Bronchial epithelial cell (primary cell): Measurements from ENCODE around the gene IRF2. TPM values are rescaled to one million over a fixed set of nuclear protein-coding genes. Genes with fewer than 3 reads are reported as not detected.

Experiments used
- DNase-seq: peaks from one replicate; pipeline ENCODE4 v3.0.0-alpha.2; 2010; ENCODE audit warnings: low read depth
- FAIRE-seq: peaks from 2 replicates; lab custom pipeline; 2011; peaks lifted over from hg19 to GRCh38; lab: Jason Lieb, UNC
- H3K27me3 ChIP-seq: 2 replicates; pipeline ENCODE4 v1.5.1; 2011; ENCODE audit warnings: low read length; ENCODE audit not compliant: control insufficient read depth, insufficient read depth
- H3K36me3 ChIP-seq: 2 replicates; pipeline ENCODE4 v1.5.1; 2011; ENCODE audit warnings: low read length; ENCODE audit not compliant: control insufficient read depth, insufficient read depth
- H3K4me3 ChIP-seq: 2 replicates; pipeline ENCODE4 v1.5.1; 2011; ENCODE audit warnings: mild to moderate bottlenecking, low read depth, low read length, control low read depth
- total RNA-seq: library from RNA; depleted of rRNA; stranded (reverse); fragments of >200 nt; gene quantifications from 2 replicates; pipeline ENCODE4 v1.2.1, GENCODE V29; 2014
- TF ChIP-seq, protein P1 (sequence below): IDR thresholded peaks from 2 replicates; pipeline ENCODE4 v1.5.1; 2011; ENCODE audit warnings: mild to moderate bottlenecking, moderate library complexity, low read length, control low read depth, inconsistent platforms; ENCODE audit not compliant: insufficient read depth, severe bottlenecking

The IRF2 gene
- total RNA-seq, 1 donor from 2014 or later: 16.1 TPM

DNA sequence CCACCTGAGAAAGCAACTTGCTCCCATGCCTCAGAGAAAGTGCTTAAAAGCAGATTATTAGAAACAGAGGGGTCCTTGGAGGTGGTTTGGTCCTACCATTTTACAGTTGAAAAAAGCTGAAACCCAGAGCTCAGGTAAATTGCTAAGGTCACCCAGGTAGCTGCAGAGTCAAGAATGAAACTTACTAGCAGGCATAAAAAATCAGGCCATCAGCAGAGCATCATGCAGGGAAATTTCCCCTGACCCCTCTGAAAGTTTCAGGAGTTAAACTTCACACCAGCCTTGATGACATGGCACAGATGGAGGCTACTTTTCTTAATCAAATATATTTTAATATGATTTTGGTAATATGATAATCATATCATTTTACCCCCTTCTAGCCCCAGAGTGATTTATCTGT, 70.3 kb downstream of the IRF2 start:
- Histone ChIP-seq H3K4me3 (no peak overlapping the region), H3K27me3 (no peaks in the 10 kb centered on the region), H3K36me3 (peaks cover 8% of the 10 kb centered on the region)
- TF ChIP-seq, protein P1, sequence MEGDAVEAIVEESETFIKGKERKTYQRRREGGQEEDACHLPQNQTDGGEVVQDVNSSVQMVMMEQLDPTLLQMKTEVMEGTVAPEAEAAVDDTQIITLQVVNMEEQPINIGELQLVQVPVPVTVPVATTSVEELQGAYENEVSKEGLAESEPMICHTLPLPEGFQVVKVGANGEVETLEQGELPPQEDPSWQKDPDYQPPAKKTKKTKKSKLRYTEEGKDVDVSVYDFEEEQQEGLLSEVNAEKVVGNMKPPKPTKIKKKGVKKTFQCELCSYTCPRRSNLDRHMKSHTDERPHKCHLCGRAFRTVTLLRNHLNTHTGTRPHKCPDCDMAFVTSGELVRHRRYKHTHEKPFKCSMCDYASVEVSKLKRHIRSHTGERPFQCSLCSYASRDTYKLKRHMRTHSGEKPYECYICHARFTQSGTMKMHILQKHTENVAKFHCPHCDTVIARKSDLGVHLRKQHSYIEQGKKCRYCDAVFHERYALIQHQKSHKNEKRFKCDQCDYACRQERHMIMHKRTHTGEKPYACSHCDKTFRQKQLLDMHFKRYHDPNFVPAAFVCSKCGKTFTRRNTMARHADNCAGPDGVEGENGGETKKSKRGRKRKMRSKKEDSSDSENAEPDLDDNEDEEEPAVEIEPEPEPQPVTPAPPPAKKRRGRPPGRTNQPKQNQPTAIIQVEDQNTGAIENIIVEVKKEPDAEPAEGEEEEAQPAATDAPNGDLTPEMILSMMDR: no peak
- DNase-seq (no peak), FAIRE-seq (no peak)

DNA sequence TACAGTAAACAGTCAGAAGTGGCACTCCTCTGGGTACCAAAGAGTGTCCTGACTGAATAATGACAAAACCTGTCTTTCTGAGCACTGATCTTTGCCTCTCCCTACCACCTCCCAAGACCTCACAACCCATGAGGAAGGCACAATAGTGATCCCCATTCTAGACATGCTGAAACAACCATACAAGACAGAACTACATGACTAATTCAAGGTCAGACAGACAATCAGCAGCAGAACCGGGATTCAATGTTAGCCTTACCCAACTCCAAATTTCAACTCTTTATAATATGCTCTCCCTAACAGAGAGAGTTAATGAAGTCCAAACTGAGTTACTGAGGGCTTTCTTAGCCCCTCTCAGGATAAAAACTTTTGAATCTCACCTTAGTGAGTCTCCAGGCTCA, 71.0 kb downstream of the IRF2 start:
- H3K27me3 ChIP-seq: no peaks in the 10 kb centered on the region
- no peak overlapping the region for H3K4me3 ChIP-seq
- FAIRE-seq (no peak), DNase-seq (peak; percentile 77)
- TF ChIP-seq, protein P1: no peak
- H3K36me3 ChIP-seq: peaks cover 11% of the 10 kb centered on the region

DNA sequence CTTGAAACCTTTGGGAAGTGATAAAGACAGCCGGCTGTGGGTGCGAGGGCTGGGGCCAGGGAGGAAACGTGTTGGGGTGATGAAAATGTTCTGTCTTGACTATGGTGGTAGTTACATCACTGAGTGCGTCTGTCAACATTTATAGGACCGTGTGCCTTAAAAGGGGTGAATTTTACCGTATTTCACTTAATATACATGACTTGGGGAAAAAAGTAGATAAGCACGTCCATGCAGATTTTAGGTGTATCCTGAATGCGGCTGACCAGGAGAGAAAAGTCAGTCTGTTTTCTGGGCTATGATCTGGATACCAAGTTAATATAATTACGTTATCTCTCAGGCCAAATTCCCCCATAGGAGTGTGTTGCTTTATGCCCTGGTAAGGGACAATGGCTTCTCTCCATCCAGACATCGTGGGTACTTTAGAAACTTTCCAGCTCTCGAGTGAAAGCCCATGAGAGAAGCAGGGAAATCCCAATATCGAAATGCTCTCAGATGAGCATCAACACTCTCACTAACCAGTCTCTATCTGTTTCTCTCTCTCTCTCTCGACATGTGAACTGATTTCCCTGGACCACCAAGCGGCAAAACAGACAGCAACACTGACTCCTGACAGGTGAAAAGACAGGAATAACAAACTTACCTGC, 71.5 kb downstream of the IRF2 start:
- no peak for FAIRE-seq
- TF ChIP-seq, protein P1: no peak
- Histone ChIP-seq H3K4me3 (no peak overlapping the region), H3K36me3 (peaks cover 13% of the 10 kb centered on the region), H3K27me3 (no peaks in the 10 kb centered on the region)
- no peak for DNase-seq

DNA sequence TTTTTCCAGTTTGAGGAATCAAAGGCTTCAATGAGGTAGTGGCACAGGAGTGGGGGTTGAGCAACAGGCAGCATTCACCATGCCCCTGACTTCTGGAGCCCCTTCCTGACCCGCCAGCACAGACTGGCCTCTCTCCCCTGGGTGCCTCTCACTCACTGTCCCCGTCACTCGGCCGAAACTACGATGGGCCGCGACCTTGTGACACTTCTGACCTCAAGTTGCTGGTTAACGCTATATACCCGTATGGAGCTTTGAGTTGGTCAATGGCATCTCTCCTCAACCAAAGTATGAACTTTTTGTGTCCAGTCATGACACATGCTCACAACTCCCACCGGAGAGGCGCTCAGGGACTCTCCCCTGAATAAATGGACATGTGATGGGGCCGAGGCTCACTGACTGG, 72.1 kb downstream of the IRF2 start:
- no peak for FAIRE-seq

DNA sequence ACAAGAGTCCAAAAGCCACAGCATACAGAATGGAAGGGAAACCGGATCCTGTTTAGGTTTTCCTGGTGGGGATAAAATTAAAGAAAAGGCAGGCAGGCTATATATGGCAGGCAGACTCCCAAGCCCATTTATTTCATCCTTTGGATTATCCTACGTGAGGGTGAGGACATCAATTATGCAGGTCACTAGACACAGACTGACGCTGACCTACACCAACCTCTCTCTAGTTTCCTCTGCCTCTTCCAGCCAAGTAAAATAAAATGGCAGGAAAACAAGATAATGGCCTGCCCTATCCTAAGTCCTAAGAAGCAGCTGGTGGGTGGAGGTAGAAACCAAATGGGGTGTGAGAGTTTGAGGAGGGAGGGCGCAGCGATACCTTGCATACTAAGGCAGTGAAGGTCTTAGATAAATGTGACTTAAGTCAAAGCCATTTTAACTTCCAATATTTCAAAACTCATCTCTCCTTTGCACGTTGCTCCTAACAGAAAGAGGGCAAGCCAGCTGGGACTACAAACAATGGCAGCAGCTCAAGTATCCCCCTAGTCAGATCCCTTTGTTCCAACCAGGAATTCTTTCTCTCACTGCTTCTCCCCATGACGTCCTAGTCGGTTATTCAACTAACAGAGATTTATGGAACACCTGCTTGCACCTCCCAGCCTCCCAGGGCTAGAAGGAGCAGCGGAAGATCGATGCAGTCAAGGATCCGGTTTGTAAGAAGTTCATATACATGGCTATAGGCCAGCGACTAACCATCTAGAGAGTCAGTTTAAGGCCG, 72.8 kb downstream of the IRF2 start:
- DNase-seq (no peak), FAIRE-seq (peak; percentile 36)

More for the DNA sequence above, 72.1 kb downstream of the IRF2 start:
- no peak for DNase-seq
- Histone ChIP-seq H3K36me3 (peaks cover 13% of the 10 kb centered on the region), H3K27me3 (no peaks in the 10 kb centered on the region), H3K4me3 (no peak overlapping the region)
- TF ChIP-seq, protein P1: no peak

More for the DNA sequence above, 72.8 kb downstream of the IRF2 start:
- TF ChIP-seq, protein P1: no peak
- no peaks in the 10 kb centered on the region for H3K27me3 ChIP-seq
- H3K4me3 ChIP-seq: no peak overlapping the region
- peaks cover 13% of the 10 kb centered on the region for H3K36me3 ChIP-seq
